ENCODE results near the gene PLCB4.

GRCh38 chr20:9212735-9213134 is 143.8 kb downstream of the PLCB4 start:
- TF ChIP-seq, protein P1, sequence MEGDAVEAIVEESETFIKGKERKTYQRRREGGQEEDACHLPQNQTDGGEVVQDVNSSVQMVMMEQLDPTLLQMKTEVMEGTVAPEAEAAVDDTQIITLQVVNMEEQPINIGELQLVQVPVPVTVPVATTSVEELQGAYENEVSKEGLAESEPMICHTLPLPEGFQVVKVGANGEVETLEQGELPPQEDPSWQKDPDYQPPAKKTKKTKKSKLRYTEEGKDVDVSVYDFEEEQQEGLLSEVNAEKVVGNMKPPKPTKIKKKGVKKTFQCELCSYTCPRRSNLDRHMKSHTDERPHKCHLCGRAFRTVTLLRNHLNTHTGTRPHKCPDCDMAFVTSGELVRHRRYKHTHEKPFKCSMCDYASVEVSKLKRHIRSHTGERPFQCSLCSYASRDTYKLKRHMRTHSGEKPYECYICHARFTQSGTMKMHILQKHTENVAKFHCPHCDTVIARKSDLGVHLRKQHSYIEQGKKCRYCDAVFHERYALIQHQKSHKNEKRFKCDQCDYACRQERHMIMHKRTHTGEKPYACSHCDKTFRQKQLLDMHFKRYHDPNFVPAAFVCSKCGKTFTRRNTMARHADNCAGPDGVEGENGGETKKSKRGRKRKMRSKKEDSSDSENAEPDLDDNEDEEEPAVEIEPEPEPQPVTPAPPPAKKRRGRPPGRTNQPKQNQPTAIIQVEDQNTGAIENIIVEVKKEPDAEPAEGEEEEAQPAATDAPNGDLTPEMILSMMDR (IDR thresholded peaks at IDR 0.05; ENCODE audit: insufficient read depth, low read length), result no peak
- no peak for TF ChIP-seq GABPA (IDR thresholded peaks at IDR 0.05; ENCODE audit: low read depth)
